ENCODE data around the gene SRPRB.

Gene SRPRB

GRCh38 chr3:133849346-133849745, 43.7 kb downstream of the SRPRB start:
- no peak overlapping the region for H3K27ac ChIP-seq
- no peak for TF ChIP-seq ZFX (IDR thresholded peaks at IDR 0.05)
- no peak for TF ChIP-seq CTCF (conservative IDR thresholded peaks at IDR 0.05)

DNA sequence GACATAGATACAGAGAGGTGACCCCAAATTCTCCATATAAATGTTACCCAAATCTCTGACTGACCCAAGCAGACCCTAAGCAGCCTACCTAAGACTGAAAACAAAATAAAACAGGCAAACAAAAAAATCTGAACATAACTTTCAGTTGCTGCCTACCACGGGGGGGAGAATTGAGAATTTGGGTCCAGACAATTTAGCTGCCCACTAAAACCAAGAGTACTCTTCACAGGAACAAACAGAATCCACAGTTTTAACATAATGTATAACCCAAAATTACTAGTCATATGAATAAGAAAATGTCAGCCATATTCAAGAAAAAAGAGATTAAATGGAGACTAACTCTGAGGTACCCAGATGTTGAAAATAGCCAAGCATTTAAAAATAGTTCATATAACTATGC, 44.4 kb downstream of the SRPRB start:
- TF ChIP-seq CTCF (conservative IDR thresholded peaks at IDR 0.05) (no peak), ZFX (IDR thresholded peaks at IDR 0.05) (no peak)
- H3K27ac ChIP-seq, result no peak overlapping the region

DNA sequence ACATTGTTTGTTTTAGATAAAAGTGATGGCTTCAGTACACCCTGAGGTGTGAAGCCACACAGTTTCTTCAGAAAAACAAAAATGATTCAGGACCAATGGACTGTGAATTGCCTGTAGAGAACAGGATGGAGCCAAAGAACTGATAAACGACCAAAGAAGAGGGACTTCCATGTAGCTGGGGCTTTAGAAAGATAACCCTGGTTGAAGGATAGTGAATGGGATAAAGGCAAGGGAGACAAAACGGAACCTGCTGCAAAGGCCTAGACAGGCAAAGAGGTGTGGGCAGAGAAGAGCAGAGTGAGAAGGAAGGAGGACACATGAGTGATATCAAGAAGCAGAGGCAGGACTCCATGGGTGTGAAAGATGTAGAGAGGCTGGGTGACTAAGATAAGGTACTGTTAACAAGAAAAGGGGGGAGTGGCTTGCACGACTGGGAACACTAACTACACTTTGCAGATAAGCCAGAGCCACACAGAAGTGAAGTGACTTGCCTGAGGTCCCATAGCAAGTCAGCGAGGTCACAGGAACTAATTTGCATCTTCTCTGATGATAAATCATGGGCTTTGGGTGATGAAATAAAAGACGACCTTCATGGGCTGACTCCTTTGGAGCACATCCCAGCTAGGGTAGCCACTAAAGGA, 45.8 kb downstream of the SRPRB start:
- no peak overlapping the region for H3K27ac ChIP-seq
- no peak for TF ChIP-seq ZFX (IDR thresholded peaks at IDR 0.05)
- TF ChIP-seq CTCF (conservative IDR thresholded peaks at IDR 0.05), result no peak

DNA sequence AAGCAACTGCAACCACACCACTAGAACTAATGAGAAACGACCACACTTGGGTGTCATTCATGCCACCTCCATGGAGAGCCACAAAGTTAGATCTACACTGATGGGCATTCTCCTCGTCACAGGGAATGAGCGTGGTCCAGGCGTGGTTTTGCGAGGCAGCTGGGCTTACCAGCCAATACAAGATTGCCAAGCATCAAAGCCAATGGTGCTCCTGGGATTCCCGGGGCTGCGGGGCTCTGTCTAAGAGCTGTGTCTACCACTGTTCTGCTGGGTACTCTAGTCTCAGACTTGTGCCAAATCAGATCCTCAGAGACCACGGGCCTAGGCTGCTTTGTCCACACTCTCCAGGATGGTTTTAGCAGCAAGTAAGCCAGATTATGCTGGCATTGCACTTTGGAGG, 46.3 kb downstream of the SRPRB start:
- H3K27ac ChIP-seq, result no peak overlapping the region
- TF ChIP-seq CTCF (conservative IDR thresholded peaks at IDR 0.05) (no peak), ZFX (IDR thresholded peaks at IDR 0.05) (no peak)

DNA sequence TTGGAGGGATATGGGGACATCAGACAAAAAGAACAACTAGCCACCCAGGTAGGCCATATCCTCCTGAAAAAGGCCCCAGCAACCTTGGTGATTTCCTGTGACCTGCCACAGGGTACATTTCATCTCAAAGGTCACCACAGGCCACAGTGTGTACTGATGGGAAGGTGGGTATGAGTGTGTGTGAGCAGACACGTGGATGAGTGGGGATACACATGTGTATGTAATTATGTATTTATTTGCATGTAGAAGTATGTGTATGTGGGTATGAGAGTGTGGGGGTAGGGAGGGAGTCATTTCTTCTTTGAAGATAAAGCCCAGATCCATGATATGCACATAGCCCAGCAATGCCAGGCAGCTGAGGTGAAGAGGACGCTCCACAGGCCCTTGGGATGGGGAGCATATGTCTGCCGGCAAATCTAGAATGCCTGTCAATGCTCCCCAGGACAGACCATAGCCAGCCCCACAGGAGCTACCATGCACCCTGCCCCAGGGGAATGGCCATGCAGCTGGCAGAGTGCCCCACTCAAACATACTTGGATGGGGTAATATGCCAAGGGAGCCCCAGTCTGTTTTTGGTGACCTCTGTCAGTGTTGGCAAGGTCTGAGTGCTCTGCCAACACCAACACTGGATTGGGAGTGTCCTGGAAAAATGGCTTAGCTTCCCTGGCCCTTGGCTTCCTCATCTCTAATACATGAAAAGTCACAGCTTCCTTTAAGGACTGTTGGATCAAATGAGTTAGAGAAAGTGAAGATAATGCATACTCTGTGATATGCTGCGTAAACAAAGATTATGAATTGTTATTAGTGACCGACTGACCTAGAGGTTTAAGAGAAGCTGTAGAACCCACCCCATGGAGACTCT, 47.7 kb downstream of the SRPRB start:
- no peak overlapping the region for H3K27ac ChIP-seq
- TF ChIP-seq ZFX (IDR thresholded peaks at IDR 0.05), result no peak
- TF ChIP-seq CTCF (conservative IDR thresholded peaks at IDR 0.05), result no peak

GRCh38 chr3:133853925-133854227, 48.3 kb downstream of the SRPRB start:
- TF ChIP-seq CTCF (conservative IDR thresholded peaks at IDR 0.05) (no peak), ZFX (IDR thresholded peaks at IDR 0.05) (no peak)
- H3K27ac ChIP-seq, result no peak overlapping the region

- no peak for TF ChIP-seq CTCF (conservative IDR thresholded peaks at IDR 0.05)
- TF ChIP-seq ZFX (IDR thresholded peaks at IDR 0.05), result no peak
Measured at GRCh38 chr3:133854264-133855001, 48.8 kb downstream of the SRPRB start.

More at GRCh38 chr3:133854264-133855001, 48.8 kb downstream of the SRPRB start:
- no peak overlapping the region for H3K27ac ChIP-seq
